Activated CD4-positive, alpha-beta memory T cell treated with anti-CD3 and anti-CD28 coated beads, Interleukin-2, amount 10 ng/mL, durations not matched to agents 7 days and 5 days (primary cell): ENCODE data around the gene PDE3B. TPM values are rescaled to one million over a fixed set of nuclear protein-coding genes. Genes with fewer than 3 reads are reported as not detected.
"Not testable (repeated sequence)": the region's sequence is repeated elsewhere in the genome, so short reads cannot be mapped to it uniquely, and the experiment has no call there.

Experiments used
- CTCF ChIA-PET: fragments of 350-600 bp; sonication (Branson Sonifier 250); formaldehyde crosslinking; loops from one replicate; lab custom pipeline; 2021; ENCODE audit warnings: antibody characterized with exemption, inconsistent platforms; lab: Charles Lee
- POLR2A ChIA-PET: fragments of 350-600 bp; sonication (Branson Sonifier 250); formaldehyde crosslinking; loops from one replicate; lab custom pipeline; 2021; ENCODE audit warnings: antibody characterized with exemption; lab: Charles Lee
- DNase-seq: peaks from one replicate; pipeline ENCODE4 v3.0.0-alpha.2; 2020
- H3K27ac Mint-ChIP-seq: one replicate; pipeline ENCODE4 v1.8.0; 2021; ENCODE audit warnings: mild to moderate bottlenecking, mixed read lengths
- H3K27me3 Mint-ChIP-seq: one replicate; pipeline ENCODE4 v1.8.0; 2021; ENCODE audit warnings: mixed read lengths
- H3K36me3 Mint-ChIP-seq: one replicate; pipeline ENCODE4 v1.8.0; 2021; ENCODE audit warnings: low read depth, mixed read lengths
- H3K4me1 Mint-ChIP-seq: one replicate; pipeline ENCODE4 v1.8.0; 2021; ENCODE audit warnings: mixed read lengths
- H3K4me3 Mint-ChIP-seq: one replicate; pipeline ENCODE4 v1.8.0; 2021; ENCODE audit warnings: mild to moderate bottlenecking, mixed read lengths
- H3K9me3 Mint-ChIP-seq: one replicate; pipeline ENCODE4 v1.8.0; 2021; ENCODE audit warnings: mixed read lengths
- total RNA-seq, 2 experiments: library from RNA; stranded (reverse); gene quantifications; one replicate each; pipeline ENCODE4 v1.2.3, GENCODE V29; 2021

PDE3B gene
- total RNA-seq, 2 experiments from 2014 or later = 73.9 to 74.9 TPM

- Mint-ChIP-seq H3K27me3 (no peaks in the 10 kb centered on the region), H3K9me3 (peaks cover 2% of the 10 kb centered on the region), H3K4me3 (no peak overlapping the region), H3K4me1 (no peaks in the 10 kb centered on the region), H3K27ac (no peak overlapping the region), H3K36me3 (peaks cover 76% of the 10 kb centered on the region)
- CTCF ChIA-PET = interaction anchor here (1.1 to 2.2 kb wide), 3 partner anchors 49 to 234 kb away, joined by 3 to 6 read pairs (median 4); no protein-coding TSS in a partner anchor
- POLR2A ChIA-PET = interaction anchor here (1.1 kb wide), 1 partner anchor 33 kb away, joined by 4 read pairs; no protein-coding TSS in a partner anchor
- DNase-seq = no peak
These were observed 214.0 kb downstream of the PDE3B start for GRCh38 chr11:14857621-14858020.

DNA sequence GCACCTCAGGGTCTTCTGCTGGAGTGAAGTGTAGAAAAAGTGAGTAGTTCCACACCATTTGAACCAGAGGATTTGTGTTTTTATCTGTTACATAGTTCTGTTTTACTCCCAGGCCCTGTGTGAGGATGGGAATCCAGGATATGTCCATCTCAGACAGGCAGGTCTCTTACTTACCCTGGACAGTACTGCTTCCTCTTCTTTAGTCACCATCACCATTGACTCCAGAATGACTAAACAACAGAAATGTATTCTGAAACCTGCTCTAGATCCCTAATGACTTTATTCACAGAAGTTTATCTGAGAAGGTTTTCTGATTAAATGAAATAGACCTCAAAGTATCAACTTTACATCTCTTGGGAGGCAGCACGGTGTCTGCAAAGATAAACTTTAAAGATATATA, 214.8 kb downstream of the PDE3B start:
- Mint-ChIP-seq H3K27me3 (no peaks in the 10 kb centered on the region), H3K9me3 (peaks cover 4% of the 10 kb centered on the region), H3K27ac (no peak overlapping the region), H3K36me3 (peaks cover 75% of the 10 kb centered on the region), H3K4me3 (no peak overlapping the region), H3K4me1 (no peaks in the 10 kb centered on the region)
- POLR2A ChIA-PET = no interaction called here
- DNase-seq = no peak
- CTCF ChIA-PET = interaction anchor here (1.1 to 2.2 kb wide), 2 partner anchors 48 to 148 kb away, joined by 4 to 6 read pairs; no protein-coding TSS in a partner anchor

- DNase-seq = no peak
- Mint-ChIP-seq H3K9me3 (peaks cover 16% of the 10 kb centered on the region), H3K27ac (no peak overlapping the region), H3K4me1 (no peaks in the 10 kb centered on the region), H3K27me3 (no peaks in the 10 kb centered on the region), H3K36me3 (peaks cover 75% of the 10 kb centered on the region), H3K4me3 (no peak overlapping the region)
- POLR2A ChIA-PET = no interaction called here
- CTCF ChIA-PET = no interaction called here
These were observed 216.9 kb downstream of the PDE3B start for GRCh38 chr11:14860511-14860910.

GRCh38 chr11:14861680-14862079, 218.1 kb downstream of the PDE3B start:
- ChIA-PET POLR2A (no interaction called here), CTCF (no interaction called here)
- Mint-ChIP-seq H3K36me3 (peaks cover 69% of the 10 kb centered on the region), H3K4me1 (no peaks in the 10 kb centered on the region), H3K4me3 (no peak overlapping the region), H3K27ac (no peak overlapping the region), H3K9me3 (peaks cover 16% of the 10 kb centered on the region), H3K27me3 (no peaks in the 10 kb centered on the region)
- no peak for DNase-seq

- H3K4me3 Mint-ChIP-seq, DNase-seq, H3K27ac Mint-ChIP-seq, POLR2A ChIA-PET, H3K27me3 Mint-ChIP-seq, H3K4me1 Mint-ChIP-seq: not testable (repeated sequence)
- CTCF ChIA-PET = interaction anchor here (0.7 kb wide), 1 partner anchor 44 kb away, joined by 3 read pairs; no protein-coding TSS in a partner anchor
- H3K36me3 Mint-ChIP-seq = peaks cover 68% of the 10 kb centered on the region
- H3K9me3 Mint-ChIP-seq = peaks cover 16% of the 10 kb centered on the region
These were observed 220.2 kb downstream of the PDE3B start for GRCh38 chr11:14863775-14864174.

GRCh38 chr11:14872032-14872431, 228.4 kb downstream of the PDE3B start:
- peaks cover 4% of the 10 kb centered on the region for H3K4me1 Mint-ChIP-seq
- no peak for DNase-seq
- ChIA-PET CTCF (no interaction called here), POLR2A (no interaction called here)
- H3K36me3 Mint-ChIP-seq = peaks cover 81% of the 10 kb centered on the region
- H3K27ac Mint-ChIP-seq = no peak overlapping the region
- no peak overlapping the region for H3K4me3 Mint-ChIP-seq
- H3K9me3 Mint-ChIP-seq = no peaks in the 10 kb centered on the region
- H3K27me3 Mint-ChIP-seq = no peaks in the 10 kb centered on the region

DNA sequence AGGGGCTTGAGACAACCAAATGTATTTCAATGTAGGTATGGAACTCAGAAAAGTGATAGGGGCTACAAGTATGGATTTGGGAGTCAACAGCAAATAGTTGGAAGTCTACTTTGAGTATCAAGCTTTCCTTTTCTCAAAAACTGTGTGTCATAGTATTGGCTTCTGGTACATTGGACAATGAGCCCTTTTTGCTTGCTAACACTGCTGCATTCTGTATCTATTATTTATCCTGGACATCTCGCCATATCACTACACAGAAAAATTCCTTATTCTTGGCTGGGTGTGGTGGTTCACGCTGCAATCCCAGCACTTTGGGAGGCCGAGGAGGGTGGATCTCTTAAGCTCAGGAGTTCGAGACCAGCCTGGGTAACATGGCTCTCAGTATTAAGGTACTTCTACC, 230.0 kb downstream of the PDE3B start:
- H3K36me3 Mint-ChIP-seq = peaks cover 88% of the 10 kb centered on the region
- CTCF ChIA-PET = no interaction called here

GRCh38 chr11:14875163-14875562, 231.6 kb downstream of the PDE3B start:
- CTCF ChIA-PET = no interaction called here
- peaks cover 83% of the 10 kb centered on the region for H3K36me3 Mint-ChIP-seq
- H3K9me3 Mint-ChIP-seq = no peaks in the 10 kb centered on the region
- no peak for DNase-seq
- no peak overlapping the region for H3K27ac Mint-ChIP-seq
- POLR2A ChIA-PET = no interaction called here
- no peak overlapping the region for H3K4me3 Mint-ChIP-seq
- H3K27me3 Mint-ChIP-seq = no peaks in the 10 kb centered on the region
- peaks cover 4% of the 10 kb centered on the region for H3K4me1 Mint-ChIP-seq

More for the DNA sequence above, 230.0 kb downstream of the PDE3B start:
- POLR2A ChIA-PET = no interaction called here
- H3K4me1 Mint-ChIP-seq = peaks cover 4% of the 10 kb centered on the region
- no peaks in the 10 kb centered on the region for H3K9me3 Mint-ChIP-seq
- no peaks in the 10 kb centered on the region for H3K27me3 Mint-ChIP-seq
- DNase-seq = no peak
- H3K4me3 Mint-ChIP-seq = no peak overlapping the region
- H3K27ac Mint-ChIP-seq = no peak overlapping the region

- no peak overlapping the region for H3K27ac Mint-ChIP-seq
- POLR2A ChIA-PET = interaction anchor here (1.6 kb wide), 1 partner anchor 10 kb away, joined by 5 read pairs; the partner anchor contains the start of gene CYP2R1
- H3K36me3 Mint-ChIP-seq = peaks cover 66% of the 10 kb centered on the region
- H3K4me3 Mint-ChIP-seq = no peak overlapping the region
- peaks cover 1% of the 10 kb centered on the region for H3K4me1 Mint-ChIP-seq
- CTCF ChIA-PET = no interaction called here
- H3K27me3 Mint-ChIP-seq = no peaks in the 10 kb centered on the region
- peaks cover 4% of the 10 kb centered on the region for H3K9me3 Mint-ChIP-seq
- no peak for DNase-seq
These were observed 238.1 kb downstream of the PDE3B start for GRCh38 chr11:14881576-14882193.

- DNase-seq = no peak
- Mint-ChIP-seq H3K27ac (no peak overlapping the region), H3K4me3 (no peak overlapping the region), H3K4me1 (peaks cover 6% of the 10 kb centered on the region), H3K9me3 (peaks cover 4% of the 10 kb centered on the region), H3K27me3 (no peaks in the 10 kb centered on the region), H3K36me3 (peaks cover 67% of the 10 kb centered on the region)
- ChIA-PET POLR2A (interaction anchor here (1.6 kb wide), 1 partner anchor 9 kb away, joined by 5 read pairs; the partner anchor contains the start of gene CYP2R1), CTCF (no interaction called here)
These were observed 238.6 kb downstream of the PDE3B start for GRCh38 chr11:14882196-14882595.

GRCh38 chr11:14883683-14884082, 240.1 kb downstream of the PDE3B start:
- H3K4me3 Mint-ChIP-seq, H3K9me3 Mint-ChIP-seq, POLR2A ChIA-PET, CTCF ChIA-PET, H3K27me3 Mint-ChIP-seq, DNase-seq, H3K27ac Mint-ChIP-seq: not testable (repeated sequence)
- H3K36me3 Mint-ChIP-seq = peaks cover 57% of the 10 kb centered on the region
- H3K4me1 Mint-ChIP-seq = peaks cover 15% of the 10 kb centered on the region

DNA sequence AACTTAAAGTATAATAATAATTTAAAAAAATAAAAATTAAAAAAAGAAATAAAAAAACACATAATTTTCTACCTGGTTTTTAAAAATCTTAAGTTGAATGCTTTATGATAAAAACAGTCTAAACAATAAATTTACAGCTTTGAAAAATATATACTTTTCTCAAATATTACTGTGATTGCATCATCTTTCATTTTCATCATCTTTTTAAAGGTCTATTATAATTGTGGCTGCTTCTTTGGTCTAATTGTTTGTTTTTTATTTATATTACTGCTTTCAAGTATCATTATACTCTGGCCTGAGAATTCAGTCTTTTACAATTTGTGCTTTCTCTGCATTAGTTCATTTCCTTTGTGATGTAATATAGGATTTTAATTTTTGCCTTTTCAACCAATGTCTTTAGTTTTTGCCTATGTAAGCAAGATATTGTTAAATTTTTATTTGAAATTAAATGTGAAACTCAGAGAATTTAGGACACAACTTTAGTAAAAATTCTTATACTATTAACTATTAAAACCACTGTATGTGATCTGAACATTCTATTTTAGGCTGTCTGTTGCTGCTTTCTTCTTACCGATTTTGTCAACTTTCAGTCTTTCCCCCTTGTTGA, 241.2 kb downstream of the PDE3B start:
- no peak overlapping the region for H3K4me3 Mint-ChIP-seq
- H3K9me3 Mint-ChIP-seq = peaks cover 4% of the 10 kb centered on the region
- POLR2A ChIA-PET = no interaction called here
- peaks cover 56% of the 10 kb centered on the region for H3K36me3 Mint-ChIP-seq
- DNase-seq = no peak
- no peak overlapping the region for H3K27ac Mint-ChIP-seq
- H3K4me1 Mint-ChIP-seq = peaks cover 23% of the 10 kb centered on the region
- CTCF ChIA-PET = no interaction called here
- no peaks in the 10 kb centered on the region for H3K27me3 Mint-ChIP-seq

- peaks cover 37% of the 10 kb centered on the region for H3K4me1 Mint-ChIP-seq
- H3K4me3 Mint-ChIP-seq = no peak overlapping the region
- peaks cover 3% of the 10 kb centered on the region for H3K9me3 Mint-ChIP-seq
These were observed 242.9 kb downstream of the PDE3B start for GRCh38 chr11:14886513-14886912.

More at GRCh38 chr11:14886513-14886912, 242.9 kb downstream of the PDE3B start:
- ChIA-PET POLR2A (no interaction called here), CTCF (interaction anchor here (10.3 kb wide), 1 partner anchor 19 kb away, joined by 201 read pairs; no protein-coding TSS in a partner anchor)
- Mint-ChIP-seq H3K36me3 (peaks cover 45% of the 10 kb centered on the region), H3K27ac (no peak overlapping the region), H3K27me3 (no peaks in the 10 kb centered on the region)
- DNase-seq = no peak
